PFSK-1 (cell line): ENCODE measurements around the gene CA5A.

Source experiments
- FOXP2 ChIP-seq: optimal IDR thresholded peaks from 2 replicates; pipeline ENCODE3; 2011; ENCODE audit warnings: borderline replicate concordance, control low read depth, inconsistent platforms; ENCODE audit not compliant: insufficient read depth; ENCODE audit errors: extremely low read length, extremely low read depth
- POLR2AphosphoS5 ChIP-seq: IDR thresholded peaks from 2 replicates; pipeline ENCODE4 v1.6.1; 2012; ENCODE audit warnings: low read depth, mild to moderate bottlenecking, control low read depth, low read length, moderate library complexity
- REST ChIP-seq, 2 experiments: IDR thresholded peaks; 2 replicates each; pipeline versions ENCODE4 v1.6.1 to v1.8.0; 2011 to 2012; ENCODE audit warnings: low read depth in 2 of 2, low read length in 2 of 2, control low read depth in 1 of 2, inconsistent platforms in 1 of 2, mild to moderate bottlenecking in 1 of 2, moderate library complexity in 1 of 2; ENCODE audit not compliant: insufficient read depth in 1 of 2
- SIN3A ChIP-seq: IDR thresholded peaks from 2 replicates; pipeline ENCODE4 v1.6.1; 2012; ENCODE audit warnings: mild to moderate bottlenecking, low read length, moderate library complexity, borderline replicate concordance; ENCODE audit not compliant: insufficient read depth
- TAF1 ChIP-seq: IDR thresholded peaks from 2 replicates; pipeline ENCODE4 v1.6.1; 2012; ENCODE audit warnings: low read length, control low read depth, borderline replicate concordance; ENCODE audit not compliant: insufficient read depth

Gene CA5A

GRCh38 chr16:87927195-87927562 lies 9.2 kb downstream of the CA5A start:
- no peak for TF ChIP-seq SIN3A
- TF ChIP-seq POLR2AphosphoS5, result no peak
- no peak for TF ChIP-seq REST (IDR thresholded peaks at IDR 0.05; ENCODE audit: insufficient read depth in 1 of 2, low read depth in 2 of 2, low read length in 2 of 2)
- TF ChIP-seq TAF1, result no peak
- no peak for TF ChIP-seq FOXP2

- TF ChIP-seq TAF1, result no peak
- no peak for TF ChIP-seq SIN3A
- TF ChIP-seq POLR2AphosphoS5, result no peak
- no peak for TF ChIP-seq REST (IDR thresholded peaks at IDR 0.05; ENCODE audit: insufficient read depth in 1 of 2, low read depth in 2 of 2, low read length in 2 of 2)
- no peak for TF ChIP-seq FOXP2
Measured at GRCh38 chr16:87926246-87927194, 9.8 kb downstream of the CA5A start.

- TF ChIP-seq SIN3A, result no peak
- TF ChIP-seq REST (IDR thresholded peaks at IDR 0.05; ENCODE audit: insufficient read depth in 1 of 2, low read depth in 2 of 2, low read length in 2 of 2), result no peak
- no peak for TF ChIP-seq FOXP2
- no peak for TF ChIP-seq POLR2AphosphoS5
- TF ChIP-seq TAF1, result no peak
Measured at GRCh38 chr16:87924811-87925670, 11.3 kb downstream of the CA5A start.

GRCh38 chr16:87924041-87924810 lies 12.1 kb downstream of the CA5A start:
- TF ChIP-seq POLR2AphosphoS5 (no peak), TAF1 (no peak), FOXP2 (no peak), SIN3A (no peak), REST (IDR thresholded peaks at IDR 0.05; ENCODE audit: insufficient read depth in 1 of 2, low read depth in 2 of 2, low read length in 2 of 2) (no peak)
